ENCODE results near the gene KLHL29.
A peak's percentile ranks its signal among the peaks of the same experiment; 100 is the strongest.

Gene KLHL29

DNA sequence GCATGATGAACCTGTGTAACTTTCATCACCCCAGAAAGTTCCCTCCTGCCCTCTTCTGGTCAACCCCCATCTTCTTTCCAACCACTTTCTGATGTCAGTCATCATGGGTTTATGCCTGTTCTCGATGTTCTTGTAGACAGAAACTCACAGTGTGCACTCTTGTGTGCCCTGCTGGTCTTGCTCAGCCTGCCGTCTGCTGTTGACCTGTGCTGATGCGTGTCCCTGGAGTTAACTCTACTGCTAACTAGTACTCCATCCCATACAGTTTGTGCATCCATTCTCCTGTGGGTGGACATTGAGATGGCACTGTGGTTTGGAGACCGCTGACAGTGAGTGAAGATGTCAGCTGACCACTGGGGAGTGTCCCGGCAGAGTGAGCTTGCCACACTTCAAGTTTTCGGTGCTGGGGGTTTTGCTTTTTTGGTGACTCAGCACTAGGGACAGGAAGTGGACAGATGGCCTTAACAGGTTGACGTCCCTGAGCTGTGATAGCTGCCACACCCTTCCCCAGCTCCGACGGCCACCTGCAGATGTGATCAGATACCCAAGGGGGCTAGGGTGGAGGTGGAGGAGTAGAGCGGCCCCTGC is 14.8 kb downstream of the KLHL29 start:
- DNase-seq = no peak

DNA sequence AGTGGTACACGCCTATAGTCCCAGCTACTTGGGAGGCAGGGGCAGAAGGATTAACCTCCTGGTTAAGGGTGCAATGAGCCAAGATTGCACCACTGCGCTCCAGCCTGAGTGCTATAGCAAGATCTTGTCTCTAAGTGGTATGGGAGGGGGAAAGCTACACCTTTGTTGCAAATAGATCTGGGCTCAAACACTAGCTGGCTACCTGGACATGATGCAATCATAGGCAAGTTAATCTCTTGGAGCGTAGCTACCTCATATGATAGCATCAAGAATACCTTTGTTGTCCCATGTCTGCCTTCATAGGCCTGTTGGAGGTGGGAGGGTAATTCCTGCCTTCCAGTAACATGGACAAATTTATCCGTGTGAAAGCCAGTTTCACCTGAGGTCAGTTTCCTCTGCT is 15.7 kb downstream of the KLHL29 start:
- no peak for DNase-seq

- no peak for DNase-seq
These were observed 16.6 kb downstream of the KLHL29 start for GRCh38 chr2:23401427-23402204.

DNA sequence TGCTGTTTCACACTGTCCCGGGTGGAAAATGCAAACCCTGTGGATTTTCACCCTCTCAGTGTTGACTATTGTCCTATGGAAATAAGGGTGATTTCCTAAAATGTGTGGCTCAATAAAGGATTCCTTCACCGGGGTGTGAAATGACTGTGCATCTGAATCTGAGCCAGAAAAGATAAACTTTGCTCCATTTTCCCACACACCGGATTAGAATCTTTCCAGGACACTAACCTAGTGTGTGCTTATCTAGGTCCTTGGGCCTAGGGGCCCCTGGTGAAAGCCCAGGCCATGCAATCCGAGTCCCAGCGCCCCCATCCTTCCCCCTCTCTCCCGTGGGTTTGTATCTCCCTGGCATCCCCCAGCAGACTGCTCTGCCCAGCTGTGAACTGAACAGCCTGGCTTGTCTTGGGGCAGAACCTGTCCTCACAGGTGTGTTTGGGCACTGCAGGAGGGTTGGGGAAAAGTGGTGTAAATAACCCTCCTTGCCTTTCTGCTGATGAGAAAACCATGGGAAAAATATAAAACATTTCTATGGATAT is 17.3 kb downstream of the KLHL29 start:
- DNase-seq = no peak

DNA sequence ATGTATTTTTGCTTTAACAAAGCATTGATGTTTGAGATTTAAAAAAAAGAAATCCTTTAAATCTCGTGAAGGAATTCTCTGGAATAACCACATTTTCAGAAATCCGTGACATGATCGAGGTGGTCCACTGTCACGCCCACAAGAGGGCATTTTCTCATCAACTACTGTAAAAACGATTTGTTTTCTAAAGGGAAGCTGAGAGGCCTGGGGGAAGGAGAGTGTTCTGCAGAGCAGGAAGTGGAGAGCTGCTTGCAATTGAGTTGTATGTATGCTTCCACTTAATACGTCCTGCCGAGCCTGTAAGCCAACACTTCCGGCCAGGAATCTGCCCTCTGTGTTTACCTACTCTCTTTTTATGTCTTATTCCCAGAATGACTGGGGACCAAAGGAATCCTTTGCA is 19.4 kb downstream of the KLHL29 start:
- peak; percentile 69 to 85 for DNase-seq

DNA sequence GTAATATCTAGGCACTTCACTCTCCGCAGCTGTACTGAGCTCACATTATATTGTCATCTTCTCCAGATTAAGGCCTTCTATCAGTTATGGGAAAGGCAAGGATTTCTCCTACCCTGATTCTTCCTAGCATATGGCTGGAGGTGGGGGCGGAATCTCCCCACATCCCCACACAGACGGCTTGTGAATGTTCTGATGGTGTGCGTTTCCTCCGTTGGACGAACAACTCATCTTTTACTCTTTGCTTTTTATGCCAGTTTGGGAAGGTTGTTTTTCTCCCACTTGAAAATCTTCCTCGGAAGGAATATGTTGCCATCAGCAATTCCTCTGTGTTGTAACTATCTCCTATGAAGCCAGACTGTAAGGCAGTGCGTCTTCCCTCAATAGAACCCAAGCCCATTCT is 24.3 kb downstream of the KLHL29 start:
- DNase-seq = no peak

DNA sequence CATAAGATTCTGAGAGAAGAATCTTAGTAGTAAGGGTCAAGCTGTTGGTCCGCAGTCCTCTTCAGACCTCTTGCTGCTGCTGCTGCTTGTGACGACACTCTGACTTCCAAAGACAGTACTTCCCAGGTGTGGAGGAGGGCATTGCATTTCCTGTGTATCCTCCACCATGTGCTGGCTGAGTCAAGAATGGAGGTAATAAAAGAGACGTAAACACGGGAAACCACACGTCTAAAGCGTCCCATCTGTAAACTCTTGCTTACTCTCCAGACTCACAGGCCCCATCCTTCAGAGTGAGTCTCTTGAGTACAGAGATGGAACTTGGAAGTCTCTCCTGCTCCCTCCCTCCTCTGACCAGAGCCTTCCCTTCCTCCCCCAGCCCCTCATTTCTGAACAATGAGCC is 25.6 kb downstream of the KLHL29 start:
- DNase-seq = no peak

DNA sequence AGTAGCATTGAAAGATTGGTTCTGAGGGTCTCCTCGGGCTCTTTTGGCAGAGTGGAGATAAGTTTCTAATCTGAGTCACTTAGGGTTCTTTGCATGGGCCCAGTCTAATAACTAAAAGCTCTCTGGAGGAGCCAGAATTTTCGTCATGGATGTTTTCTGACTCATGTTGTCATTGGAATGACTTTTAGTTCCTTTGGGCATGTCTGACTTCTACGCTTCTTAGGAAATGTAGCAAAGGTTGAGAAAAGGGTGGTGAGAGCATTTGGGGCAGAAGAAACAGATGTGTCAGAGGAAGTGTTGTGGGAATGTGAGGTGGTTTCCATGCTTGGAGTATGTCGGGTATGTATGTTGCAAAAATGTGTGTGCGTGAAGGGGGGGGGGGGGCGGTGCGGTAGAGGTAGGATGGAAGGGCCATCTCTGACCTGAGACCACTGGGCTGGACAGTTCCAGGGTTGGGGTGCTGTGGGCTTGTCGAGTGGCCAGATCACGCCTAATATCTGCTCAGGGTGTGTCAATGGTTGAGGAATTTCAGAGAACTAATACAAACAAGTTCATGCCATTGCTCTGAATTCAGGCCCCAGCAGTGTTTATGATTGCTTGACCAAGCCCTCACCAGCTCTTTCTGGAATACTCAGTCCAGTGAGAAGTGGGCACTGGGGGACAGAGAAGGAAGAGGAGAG is 26.9 kb downstream of the KLHL29 start:
- no peak for DNase-seq

- no peak for DNase-seq
These were observed 27.7 kb downstream of the KLHL29 start for GRCh38 chr2:23412556-23413155.

DNA sequence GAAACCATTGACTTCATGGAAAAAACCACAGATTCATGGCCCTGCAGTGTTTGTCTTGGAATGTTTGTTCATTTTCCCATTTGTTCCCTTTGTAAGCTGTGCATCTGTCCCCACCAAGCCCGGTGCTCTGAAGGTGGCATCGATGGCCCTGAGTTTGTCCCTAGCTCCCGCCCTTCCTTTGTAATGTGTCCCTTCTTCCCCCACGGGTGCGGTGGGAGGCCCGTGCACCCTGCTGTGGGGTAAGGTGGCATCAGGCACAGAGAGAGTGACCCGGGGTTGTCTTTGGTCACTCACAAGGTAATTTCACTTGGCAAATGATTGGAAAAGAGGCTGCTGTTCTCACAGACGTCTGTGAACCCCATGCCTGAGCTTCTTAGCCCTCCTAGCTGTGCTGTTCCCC is 28.7 kb downstream of the KLHL29 start:
- DNase-seq = no peak

- DNase-seq = no peak
These were observed 29.1 kb downstream of the KLHL29 start for GRCh38 chr2:23414106-23414505.

- no peak for DNase-seq
These were observed 29.9 kb downstream of the KLHL29 start for GRCh38 chr2:23414871-23415270.

DNA sequence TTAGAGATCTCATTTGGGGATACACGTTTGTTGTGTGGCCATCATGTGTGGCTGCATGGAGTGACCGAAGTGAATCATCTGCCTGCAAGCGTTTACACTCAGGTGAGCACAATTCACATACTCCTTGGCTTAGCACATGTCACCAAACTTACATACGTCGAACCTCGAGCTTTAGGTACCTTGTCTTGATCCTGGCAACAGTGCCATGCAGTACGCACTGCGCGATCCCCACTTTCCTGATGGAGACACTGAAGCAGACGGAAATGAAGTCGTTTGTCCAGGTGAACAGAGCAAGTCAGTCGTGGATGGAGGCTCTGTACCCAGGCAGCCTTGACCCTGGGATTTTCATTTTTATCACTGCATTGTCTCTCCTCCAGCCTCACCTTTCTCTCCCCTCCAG is 32.3 kb downstream of the KLHL29 start:
- no peak for DNase-seq

- no peak for DNase-seq
These were observed 33.1 kb downstream of the KLHL29 start for GRCh38 chr2:23418056-23418455.

DNA sequence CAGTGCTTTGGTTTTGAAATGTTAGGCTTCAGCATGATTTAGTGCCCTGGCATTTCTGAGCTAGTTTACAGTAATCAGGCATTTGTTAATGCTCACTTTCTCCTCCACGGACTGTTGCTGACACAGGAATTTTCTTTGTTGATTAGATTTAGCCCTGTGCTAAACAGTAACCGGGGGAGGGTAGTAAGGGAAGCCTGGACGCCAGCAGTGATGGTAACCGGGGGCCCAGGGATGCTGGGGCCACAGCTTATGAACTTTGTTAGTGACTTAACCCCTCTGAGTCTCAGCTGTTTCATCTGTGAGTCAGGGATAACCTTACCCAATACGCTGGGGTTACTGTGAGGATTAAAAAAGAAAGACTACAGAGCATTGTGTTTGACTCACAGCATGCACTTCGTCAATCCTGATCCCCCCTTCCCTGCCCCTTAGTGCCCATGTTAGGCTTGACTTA is 33.5 kb downstream of the KLHL29 start:
- DNase-seq = no peak

- DNase-seq = no peak
These were observed 34.5 kb downstream of the KLHL29 start for GRCh38 chr2:23419171-23420090.

DNA sequence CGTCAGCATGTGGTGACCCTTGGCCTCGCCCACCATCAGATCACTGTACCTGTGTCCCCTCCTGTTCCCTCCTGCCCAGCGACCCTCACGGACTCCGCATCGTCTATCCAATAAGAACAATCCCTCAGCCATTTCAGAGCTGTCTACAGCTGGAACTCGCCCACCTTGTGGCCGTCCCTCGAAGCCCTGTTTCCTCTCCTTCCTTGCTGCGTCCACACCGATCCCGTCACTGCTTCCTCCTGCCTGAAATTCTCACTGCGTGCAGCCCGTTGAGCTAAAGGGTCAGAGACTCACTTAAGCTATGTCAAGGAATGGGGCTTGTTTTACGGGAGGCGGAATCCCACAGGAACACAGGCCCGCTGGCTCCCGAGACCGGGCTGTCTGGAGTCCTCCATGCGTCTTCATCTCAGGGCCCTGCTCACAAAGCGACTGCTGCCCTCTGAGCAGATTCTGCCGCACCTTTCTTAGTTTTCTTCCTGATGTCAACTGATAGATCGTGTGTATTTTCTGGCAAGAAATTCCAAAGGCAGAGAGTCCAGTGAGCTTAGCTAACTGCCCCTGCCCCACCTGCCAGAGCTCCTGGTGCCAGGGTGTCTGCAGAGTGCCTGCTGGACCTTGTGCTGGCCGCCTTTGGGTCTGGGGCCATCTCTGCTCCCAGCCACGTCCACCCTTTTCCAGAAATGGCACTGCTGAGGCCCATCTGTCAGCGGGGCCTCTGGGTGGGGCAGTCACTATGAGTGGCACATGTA is 35.3 kb downstream of the KLHL29 start:
- DNase-seq = no peak

- no peak for DNase-seq
These were observed 36.0 kb downstream of the KLHL29 start for GRCh38 chr2:23420840-23421476.

DNA sequence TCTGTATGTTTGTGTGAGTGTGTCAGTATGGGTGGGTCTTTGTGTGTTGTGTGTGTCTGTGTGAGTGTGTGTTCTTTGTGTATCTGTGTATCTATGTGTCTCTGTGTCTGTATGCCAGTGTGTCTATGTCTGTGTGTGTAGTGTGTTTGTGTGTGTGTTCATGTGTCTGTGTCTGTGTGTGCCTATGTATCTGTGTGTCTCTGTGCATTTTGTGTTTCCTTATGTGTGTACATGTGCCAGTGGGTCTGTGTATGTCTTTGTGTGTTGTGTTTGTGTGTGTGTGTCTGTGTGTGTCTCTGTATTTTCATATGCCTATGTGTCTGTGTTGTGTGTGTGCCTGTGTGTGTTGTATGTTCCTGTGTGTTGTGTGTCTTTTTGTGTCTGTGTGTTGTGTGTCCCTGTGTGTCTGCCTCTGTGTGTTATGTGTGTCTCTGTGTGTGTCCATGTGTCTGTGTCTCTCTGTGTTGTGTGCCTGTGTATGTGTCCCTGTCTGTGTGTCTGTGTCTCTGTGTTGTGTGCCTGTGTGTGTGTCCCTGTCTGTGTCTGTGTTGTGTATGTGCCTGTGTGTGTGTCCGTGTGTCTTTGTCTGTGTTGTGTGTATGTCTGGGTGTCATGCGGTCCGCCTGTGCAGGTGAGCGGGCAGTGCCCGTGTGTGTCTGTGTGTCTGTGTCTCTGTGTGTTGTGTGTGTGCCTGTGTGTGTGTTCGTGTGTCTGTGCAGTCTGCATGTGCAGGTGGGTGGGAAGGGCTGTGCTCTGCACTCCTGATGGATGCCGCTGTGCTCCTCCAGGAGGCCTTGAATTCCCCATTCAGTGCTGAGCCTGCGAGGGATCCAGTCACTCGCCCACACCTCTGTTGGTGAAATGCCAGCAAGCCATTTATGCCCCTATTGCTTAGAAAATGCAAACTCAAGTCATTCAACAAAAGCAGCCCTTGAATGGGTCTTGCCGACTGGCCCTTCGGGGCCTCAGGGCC is 37.4 kb downstream of the KLHL29 start:
- no peak for DNase-seq
